Heart left ventricle (tissue), 16 donors: ENCODE results near the gene ARF6. TPM values are rescaled to one million over a fixed set of nuclear protein-coding genes. Genes with fewer than 3 reads are reported as not detected.
A peak's percentile ranks its signal among the peaks of the same experiment; 100 is the strongest.

Source experiments
- ATAC-seq, 4 donors: fragments of 200-7000 bp; cut with Tn5 transposase; one replicate each; pipeline ENCODE4 v1.9.1; 2020 to 2022; ENCODE audit warnings: moderate library complexity in 4 of 4, mild to moderate bottlenecking in 3 of 4, moderate number of reproducible peaks in 1 of 4
- DNase-seq, 5 donors: peaks; one replicate each; pipeline ENCODE4 v3.0.0-alpha.2; 2020
- H3K27ac ChIP-seq, 12 donors: fragments of 200-600 bp; sonication (generic) in 4 of 12; one replicate each; pipeline versions ENCODE4 v1.5.0 to v1.8.0; 2016 to 2022; ENCODE audit warnings: mild to moderate bottlenecking in 2 of 12
- H3K27me3 ChIP-seq, 9 donors: fragments of 200-600 bp; sonication (generic) in 2 of 9; one replicate each; pipeline versions ENCODE4 v1.5.1 to v1.8.0; 2016 to 2022; ENCODE audit warnings: mild to moderate bottlenecking in 3 of 9
- H3K36me3 ChIP-seq, 9 donors: fragments of 200-600 bp; sonication (generic) in 2 of 9; one replicate each; pipeline versions ENCODE4 v1.5.0 to v1.8.0; 2018 to 2022; ENCODE audit warnings: mild to moderate bottlenecking in 2 of 9
- H3K4me1 ChIP-seq, 12 donors: fragments of 200-600 bp; sonication (generic) in 4 of 12; one replicate each; pipeline versions ENCODE4 v1.5.0 to v1.8.0; 2016 to 2022; ENCODE audit warnings: mild to moderate bottlenecking in 3 of 12
- H3K4me3 ChIP-seq, 12 donors: fragments of 200-600 bp; sonication (generic) in 4 of 12; one replicate each; pipeline versions ENCODE4 v1.5.0 to v1.8.0; 2017 to 2022; ENCODE audit warnings: mild to moderate bottlenecking in 9 of 12, moderate library complexity in 4 of 12
- H3K9me3 ChIP-seq, 12 donors: fragments of 200-600 bp; sonication (generic) in 4 of 12; one replicate each; pipeline versions ENCODE4 v1.5.0 to v1.8.0; 2016 to 2022; ENCODE audit warnings: mild to moderate bottlenecking in 1 of 12
- POLR2A ChIP-seq, 2 donors: fragments of 450-650 bp; IDR thresholded peaks; one replicate each; pipeline ENCODE4 v1.6.1; 2017; ENCODE audit warnings: antibody characterized with exemption in 2 of 2, mild to moderate bottlenecking in 2 of 2, moderate library complexity in 2 of 2
- WGBS, 4 donors: extraction: QIAGEN DNeasy Blood & Tissue Kit in 2 of 4; methylation state at CpG; one replicate each; pipeline versions ENCODE4 v1.1.5 to v1.1.7; 2013 to 2018; 5-methylcytosine and 5-hydroxymethylcytosine counted together
- intact Hi-C, 10 donors: fragments of 100-400 bp; cut with DNase I; formaldehyde crosslinking; loops; one replicate each; pipeline versions ENCODE4 v1.11.1 to v1.14.2; 2022
- polyA plus RNA-seq, 2 donors: library from polyadenylated mRNA; stranded (reverse); fragments of 200-250 nt; gene quantifications; one replicate each; pipeline ENCODE4 v1.2.3, GENCODE V29; 2013
- total RNA-seq, 9 donors: library from RNA; depleted of rRNA in 2 of 9; stranded (reverse); fragments of >200 nt in 2 of 9; fragmentation: NEBNext Ultra II Directional in 3 of 9; extraction: Animal tissue kit (Norgen Biotek cat#: 25700) in 3 of 9; gene quantifications; one replicate each; pipeline versions ENCODE4 v1.1.0 to v1.2.4, GENCODE V29; 2016 to 2023
- TF ChIP-seq, protein P1 (sequence below), 12 donors: fragments of 200-600 bp; sonication (generic) in 4 of 12; IDR thresholded peaks; one replicate each; pipeline versions ENCODE4 v1.5.0 to v1.8.0; 2018 to 2022; ENCODE audit warnings: antibody characterized with exemption in 12 of 12, mild to moderate bottlenecking in 5 of 12
- donor health status: ischemic (EF 13 %, LVEDD 7.1; RV severe dilation, severe dysfunction).
- donor health status: healthy with polysubstance abuse.
- donor health status: DM: no; HTN: yes; CAD: no.
- donor health status: DM: no; HTN: no; CAD: no.
- donor health status: ischemic (EF 25% LVEDD 6.9; RV normal size, moderate dysfunction).
- donor health status: ischemic (EF 25% LVEDD 5.7; RV mildly dilated, moderate dysfunction).
- donor health status: healthy.
- donor health status: DM: yes; HTN: yes; CAD: no.
- donor health status: ischemic (EF 35%, LVEDD 5.7; RV mildly dilated, moderate dysfunction).
- donor health status: nonischemic (EF 11% LVEDD 7.7; RV severe dilation, severe dysfunction).
- donor health status: DM: yes; HTN: yes; CAD: no.
- donor health status: PGD.
- donor health status: ischemic (EF 29% LVEDD 5.4; RV normal size, mild dysfunction).
- donor health status: nonischemic (EF 23%, LVEDD 6.1; RV moderate dilation, normal function).

ARF6 gene
- total and polyA plus RNA-seq, 11 donors: 12.0 to 49.3 (median 27.4) TPM

GRCh38 chr14:49909016-49909415 is 16.1 kb downstream of the ARF6 start:
- no peaks in the 10 kb centered on the region for H3K36me3 ChIP-seq
- intact Hi-C loops: no loop called here
- H3K4me3 ChIP-seq: no peak overlapping the region
- 94 to 99% (median 98%) methylated on average over 4 of the region's 4 CpGs for WGBS, 4 donors
- DNase-seq (no peak), ATAC-seq (no peak)
- peaks cover 0 to 46% (median 2%) of the 10 kb centered on the region in 12 donors for H3K4me1 ChIP-seq
- no peaks in the 10 kb centered on the region for H3K27me3 ChIP-seq
- no peaks in the 10 kb centered on the region for H3K9me3 ChIP-seq
- H3K27ac ChIP-seq: peak overlapping the region in 1 of 12 donors; percentile 85
- TF ChIP-seq POLR2A (IDR thresholded peaks at IDR 0.05): no peak
- TF ChIP-seq, protein P1, sequence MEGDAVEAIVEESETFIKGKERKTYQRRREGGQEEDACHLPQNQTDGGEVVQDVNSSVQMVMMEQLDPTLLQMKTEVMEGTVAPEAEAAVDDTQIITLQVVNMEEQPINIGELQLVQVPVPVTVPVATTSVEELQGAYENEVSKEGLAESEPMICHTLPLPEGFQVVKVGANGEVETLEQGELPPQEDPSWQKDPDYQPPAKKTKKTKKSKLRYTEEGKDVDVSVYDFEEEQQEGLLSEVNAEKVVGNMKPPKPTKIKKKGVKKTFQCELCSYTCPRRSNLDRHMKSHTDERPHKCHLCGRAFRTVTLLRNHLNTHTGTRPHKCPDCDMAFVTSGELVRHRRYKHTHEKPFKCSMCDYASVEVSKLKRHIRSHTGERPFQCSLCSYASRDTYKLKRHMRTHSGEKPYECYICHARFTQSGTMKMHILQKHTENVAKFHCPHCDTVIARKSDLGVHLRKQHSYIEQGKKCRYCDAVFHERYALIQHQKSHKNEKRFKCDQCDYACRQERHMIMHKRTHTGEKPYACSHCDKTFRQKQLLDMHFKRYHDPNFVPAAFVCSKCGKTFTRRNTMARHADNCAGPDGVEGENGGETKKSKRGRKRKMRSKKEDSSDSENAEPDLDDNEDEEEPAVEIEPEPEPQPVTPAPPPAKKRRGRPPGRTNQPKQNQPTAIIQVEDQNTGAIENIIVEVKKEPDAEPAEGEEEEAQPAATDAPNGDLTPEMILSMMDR (IDR thresholded peaks at IDR 0.05): no peak

DNA sequence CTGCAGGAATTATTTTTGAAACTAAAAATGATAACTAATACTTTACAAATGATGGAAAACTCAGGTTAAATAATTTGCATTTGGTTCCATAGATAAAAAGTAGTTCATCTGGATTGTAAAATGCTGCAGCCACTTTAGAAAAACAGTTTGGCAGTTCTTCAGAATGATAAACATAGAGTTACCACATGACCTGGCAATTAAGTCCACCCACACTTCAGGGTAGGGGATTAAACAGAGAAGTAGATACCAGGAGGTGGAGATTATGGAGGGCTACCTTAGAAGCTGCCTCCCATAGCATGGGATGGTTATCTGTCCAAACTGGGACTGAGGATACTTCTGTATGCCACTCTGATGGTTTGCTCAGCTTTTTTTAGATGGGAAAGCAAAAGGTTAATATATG is 22.2 kb downstream of the ARF6 start:
- Histone ChIP-seq H3K27ac (no peak overlapping the region), H3K36me3 (no peaks in the 10 kb centered on the region), H3K4me3 (no peak overlapping the region), H3K9me3 (no peaks in the 10 kb centered on the region), H3K4me1 (peaks cover 0 to 16% (median 2%) of the 10 kb centered on the region in 12 donors), H3K27me3 (no peaks in the 10 kb centered on the region)
- no peak for TF ChIP-seq POLR2A (IDR thresholded peaks at IDR 0.05)
- TF ChIP-seq, protein P1 (IDR thresholded peaks at IDR 0.05): no peak
- no peak for ATAC-seq
- DNase-seq: no peak
- intact Hi-C loops: no loop called here

DNA sequence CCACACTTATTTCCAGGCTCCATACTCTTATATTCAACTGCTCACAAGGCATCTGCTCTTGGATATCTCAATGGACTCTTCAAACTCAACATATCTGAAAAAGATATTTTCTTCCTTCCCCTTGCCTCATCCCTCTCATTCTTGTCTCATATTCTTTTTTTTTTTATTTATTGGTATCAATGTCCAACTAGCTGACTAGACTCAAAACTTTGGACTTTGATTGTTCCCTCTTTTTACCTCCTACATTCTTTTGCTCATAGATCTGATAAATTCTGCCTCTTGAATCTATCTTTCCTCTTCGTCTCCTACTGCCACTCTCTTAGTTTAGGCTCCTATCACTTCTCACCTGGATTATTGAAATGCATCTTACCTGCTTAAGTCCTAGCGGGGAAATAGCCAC is 25.8 kb downstream of the ARF6 start:
- Histone ChIP-seq H3K9me3 (no peaks in the 10 kb centered on the region), H3K27ac (no peak overlapping the region), H3K36me3 (no peaks in the 10 kb centered on the region), H3K4me1 (peaks cover 0 to 5% (median 0%) of the 10 kb centered on the region in 12 donors), H3K27me3 (no peaks in the 10 kb centered on the region), H3K4me3 (no peak overlapping the region)
- DNase-seq (no peak), ATAC-seq (no peak)
- intact Hi-C loops: no loop called here
- TF ChIP-seq, protein P1 (IDR thresholded peaks at IDR 0.05): no peak
- no peak for TF ChIP-seq POLR2A (IDR thresholded peaks at IDR 0.05)
- 90 to 96% (median 94%) methylated on average over 2 of the region's 2 CpGs for WGBS, 4 donors

- ATAC-seq: no peak
- WGBS, 4 donors: 78 to 82% (median 80%) methylated on average over 3 of the region's 3 CpGs
- peaks cover 0 to 5% (median 0%) of the 10 kb centered on the region in 12 donors for H3K4me1 ChIP-seq
- no peak for DNase-seq
- H3K27me3 ChIP-seq: no peaks in the 10 kb centered on the region
- H3K36me3 ChIP-seq: no peaks in the 10 kb centered on the region
- TF ChIP-seq, protein P1 (IDR thresholded peaks at IDR 0.05): no peak
- no peak for TF ChIP-seq POLR2A (IDR thresholded peaks at IDR 0.05)
- H3K27ac ChIP-seq: no peak overlapping the region
- H3K9me3 ChIP-seq: no peaks in the 10 kb centered on the region
- intact Hi-C loops: no loop called here
- H3K4me3 ChIP-seq: no peak overlapping the region
Observed at GRCh38 chr14:49919825-49920659, 27.2 kb downstream of the ARF6 start.
